ENCODE measurements around the gene CDC42SE1. TPM values are rescaled to one million over a fixed set of nuclear protein-coding genes. Genes with fewer than 3 reads are reported as not detected.
A peak's percentile ranks its signal among the peaks of the same experiment; 100 is the strongest.

The CDC42SE1 gene
- total and polyA plus RNA-seq, 9 of the 15 experiments (the other 6 are each of a cell fraction or from before 2014, with no cell fraction given) = 78.1 to 189 (median 114) TPM

- TF ChIP-seq KAT8 (IDR thresholded peaks at IDR 0.05; ENCODE audit: low read depth) (no peak), ZFX (CRISPR knock-in tag; IDR thresholded peaks at IDR 0.05) (no peak), ZBTB1 (CRISPR knock-in tag; IDR thresholded peaks at IDR 0.05; ENCODE audit: borderline replicate concordance, low read depth) (no peak), ASH1L (IDR thresholded peaks at IDR 0.05; ENCODE audit: borderline replicate concordance, low read depth, partially characterized antibody) (no peak), HDAC2 (IDR thresholded peaks at IDR 0.05) (no peak), ZNF408 (CRISPR knock-in tag; IDR thresholded peaks at IDR 0.05; ENCODE audit: low read depth) (no peak), GABPA (tag; conservative IDR thresholded peaks at IDR 0.05; ENCODE audit: low read depth) (no peak), PBX2 (CRISPR knock-in tag; IDR thresholded peaks at IDR 0.05; ENCODE audit: low read depth) (no peak), PBX2 (tag; conservative IDR thresholded peaks at IDR 0.05; ENCODE audit: low read depth) (no peak), ZBTB7A (IDR thresholded peaks at IDR 0.05; ENCODE audit: borderline replicate concordance, control insufficient read depth, low read depth, low read length) (peak; percentile 34; the same call in 1 of the 2 replicates), ZFPM2 (CRISPR knock-in tag; IDR thresholded peaks at IDR 0.05) (no peak), FOXP4 (CRISPR knock-in tag; IDR thresholded peaks at IDR 0.05; ENCODE audit: borderline replicate concordance) (no peak), MEF2A (IDR thresholded peaks at IDR 0.05; ENCODE audit: control insufficient read depth, low read depth, low read length) (no peak), ZKSCAN1 (IDR thresholded peaks at IDR 0.05; ENCODE audit: low read depth, low read length) (no peak), ZNF778 (CRISPR knock-in tag; IDR thresholded peaks at IDR 0.05) (no peak), KLF6 (CRISPR knock-in tag; IDR thresholded peaks at IDR 0.05; ENCODE audit: borderline replicate concordance) (no peak), ZNF507 (tag; conservative IDR thresholded peaks at IDR 0.05) (no peak), ZC3H11A (IDR thresholded peaks at IDR 0.05; ENCODE audit: low read depth, low read length) (no peak), FOXA1 (IDR thresholded peaks at IDR 0.05; ENCODE audit: borderline replicate concordance) (no peak), ZNF224 (CRISPR knock-in tag; IDR thresholded peaks at IDR 0.05) (no peak), DACH1 (IDR thresholded peaks at IDR 0.05; ENCODE audit: partially characterized antibody) (no peak), ILF3 (IDR thresholded peaks at IDR 0.05; ENCODE audit: borderline replicate concordance) (no peak), ARHGAP35 (IDR thresholded peaks at IDR 0.05; ENCODE audit: partially characterized antibody) (no peak)
- TF ChIP-seq, protein P1, sequence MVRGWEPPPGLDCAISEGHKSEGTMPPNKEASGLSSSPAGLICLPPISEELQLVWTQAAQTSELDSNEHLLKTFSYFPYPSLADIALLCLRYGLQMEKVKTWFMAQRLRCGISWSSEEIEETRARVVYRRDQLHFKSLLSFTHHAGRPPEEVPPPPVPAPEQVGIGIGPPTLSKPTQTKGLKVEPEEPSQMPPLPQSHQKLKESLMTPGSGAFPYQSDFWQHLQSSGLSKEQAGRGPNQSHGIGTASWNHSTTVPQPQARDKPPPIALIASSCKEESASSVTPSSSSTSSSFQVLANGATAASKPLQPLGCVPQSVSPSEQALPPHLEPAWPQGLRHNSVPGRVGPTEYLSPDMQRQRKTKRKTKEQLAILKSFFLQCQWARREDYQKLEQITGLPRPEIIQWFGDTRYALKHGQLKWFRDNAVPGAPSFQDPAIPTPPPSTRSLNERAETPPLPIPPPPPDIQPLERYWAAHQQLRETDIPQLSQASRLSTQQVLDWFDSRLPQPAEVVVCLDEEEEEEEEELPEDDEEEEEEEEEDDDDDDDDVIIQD (CRISPR knock-in tag; IDR thresholded peaks at IDR 0.05) = no peak
Measured at GRCh38 chr1:151024540-151025146, 34.8 kb downstream of the CDC42SE1 start (continued).

Measured in K562 (cell line).